GM20000 (cell line): ENCODE results near the gene SDF2.
"Not testable (repeated sequence)": the region's sequence is repeated elsewhere in the genome, so short reads cannot be mapped to it uniquely, and the experiment has no call there.

ENCODE experiments used
- DNase-seq: peaks from one replicate; pipeline ENCODE4 v3.0.0; 2012; ENCODE audit warnings: low spot score
- TF ChIP-seq, protein P1 (sequence below): IDR thresholded peaks from 2 replicates; pipeline ENCODE4 v1.5.1; 2012; ENCODE audit warnings: mild to moderate bottlenecking, control low read depth; ENCODE audit errors: extremely low read depth, missing control alignments

The SDF2 gene

GRCh38 chr17:28613931-28614381, 47.8 kb downstream of the SDF2 start, which contains the start of gene RSKR:
TSS of gene RSKR (minus strand) at chr17:28614185. CDS start at chr17:28614161, 24 bp downstream.
- TF ChIP-seq, protein P1, sequence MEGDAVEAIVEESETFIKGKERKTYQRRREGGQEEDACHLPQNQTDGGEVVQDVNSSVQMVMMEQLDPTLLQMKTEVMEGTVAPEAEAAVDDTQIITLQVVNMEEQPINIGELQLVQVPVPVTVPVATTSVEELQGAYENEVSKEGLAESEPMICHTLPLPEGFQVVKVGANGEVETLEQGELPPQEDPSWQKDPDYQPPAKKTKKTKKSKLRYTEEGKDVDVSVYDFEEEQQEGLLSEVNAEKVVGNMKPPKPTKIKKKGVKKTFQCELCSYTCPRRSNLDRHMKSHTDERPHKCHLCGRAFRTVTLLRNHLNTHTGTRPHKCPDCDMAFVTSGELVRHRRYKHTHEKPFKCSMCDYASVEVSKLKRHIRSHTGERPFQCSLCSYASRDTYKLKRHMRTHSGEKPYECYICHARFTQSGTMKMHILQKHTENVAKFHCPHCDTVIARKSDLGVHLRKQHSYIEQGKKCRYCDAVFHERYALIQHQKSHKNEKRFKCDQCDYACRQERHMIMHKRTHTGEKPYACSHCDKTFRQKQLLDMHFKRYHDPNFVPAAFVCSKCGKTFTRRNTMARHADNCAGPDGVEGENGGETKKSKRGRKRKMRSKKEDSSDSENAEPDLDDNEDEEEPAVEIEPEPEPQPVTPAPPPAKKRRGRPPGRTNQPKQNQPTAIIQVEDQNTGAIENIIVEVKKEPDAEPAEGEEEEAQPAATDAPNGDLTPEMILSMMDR: no peak
- DNase-seq: no peak

DNA sequence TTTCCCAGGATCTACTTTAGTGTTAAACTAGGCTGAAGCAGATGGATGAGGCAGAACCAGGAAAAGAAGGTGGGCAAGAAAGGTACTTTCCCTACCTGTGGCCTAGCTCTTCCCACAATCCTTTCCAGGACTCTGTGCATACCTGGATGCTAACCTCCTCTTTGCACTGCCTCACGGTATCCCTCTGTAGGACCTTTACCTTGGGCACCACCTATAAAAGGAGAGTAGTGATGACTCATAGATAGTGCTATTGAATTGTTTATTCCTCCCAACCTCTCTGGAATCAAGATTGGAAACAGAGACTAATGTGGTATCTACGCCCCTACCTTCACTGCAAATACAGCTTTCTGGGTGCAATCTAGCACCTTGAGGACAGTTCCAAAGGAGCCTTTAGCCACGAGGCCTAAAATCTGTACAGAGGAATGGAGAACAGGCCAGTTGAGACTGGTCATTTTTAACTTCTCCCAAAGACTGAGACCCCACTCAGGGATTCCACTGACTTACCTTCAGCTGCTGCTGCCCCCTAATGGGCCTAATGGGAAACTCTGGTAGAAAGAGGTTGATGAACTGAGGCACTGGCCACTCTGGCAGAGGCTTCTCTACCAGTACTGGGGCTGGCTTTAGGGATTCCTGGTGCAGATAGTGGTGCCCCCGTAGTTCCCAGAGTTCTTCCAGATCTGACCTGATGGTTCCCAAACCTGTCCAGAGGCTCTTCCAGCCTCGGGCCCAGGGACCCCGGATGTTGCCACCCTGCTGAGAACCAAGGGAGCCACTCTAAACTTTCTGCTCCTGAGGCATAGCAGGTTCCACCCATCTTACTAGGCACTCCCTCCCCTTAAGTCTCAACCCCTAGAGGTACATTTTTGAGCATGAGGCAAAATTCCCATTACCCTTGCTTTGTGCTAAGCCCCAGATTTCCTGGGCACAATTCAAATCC, 48.5 kb downstream of the SDF2 start:
- peak; percentile 53 for DNase-seq
- TF ChIP-seq, protein P1: peak; percentile 65

DNA sequence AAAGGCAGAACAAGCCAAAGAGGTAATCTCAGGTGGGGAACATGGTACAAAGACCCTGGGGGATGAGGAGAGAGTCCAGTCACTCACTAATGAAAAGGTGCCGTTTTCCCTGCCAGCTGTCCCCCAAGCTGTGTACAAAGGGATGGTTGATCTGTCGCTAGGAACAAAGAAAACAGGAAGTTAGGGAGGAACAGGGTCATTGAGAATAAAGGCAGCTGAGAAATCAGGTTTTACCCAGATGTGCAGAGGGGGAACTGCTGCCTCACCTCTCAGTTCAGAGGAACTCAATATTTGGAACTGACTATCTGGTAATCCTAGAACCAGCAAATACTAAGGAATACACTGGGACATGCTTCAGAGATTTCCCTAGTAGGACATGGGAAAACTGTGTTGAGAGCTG, 49.2 kb downstream of the SDF2 start:
- TF ChIP-seq, protein P1: no peak
- DNase-seq: no peak

DNA sequence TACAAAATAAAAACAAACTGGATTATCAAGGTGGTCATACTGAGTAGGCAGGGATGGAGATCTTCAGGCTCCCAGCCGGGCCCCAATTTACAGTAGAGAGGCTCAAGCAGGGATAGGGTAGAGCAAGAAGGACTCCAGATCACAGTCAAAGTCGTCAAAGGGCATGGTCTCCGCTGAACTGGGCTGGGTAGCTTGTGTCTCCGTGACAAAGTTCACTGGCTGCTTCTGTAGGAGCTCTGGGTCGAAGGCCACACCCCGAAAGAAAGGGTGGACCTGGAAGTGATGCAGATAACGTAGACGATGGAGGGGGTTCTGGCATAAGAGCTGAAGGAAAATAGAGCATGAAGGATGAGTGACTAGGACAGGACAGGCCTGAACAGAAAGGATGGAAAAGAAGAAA, 51.3 kb downstream of the SDF2 start:
- TF ChIP-seq, protein P1: no peak
- no peak for DNase-seq

GRCh38 chr17:28604031-28604430, 57.7 kb downstream of the SDF2 start:
- not testable (repeated sequence) for DNase-seq

DNA sequence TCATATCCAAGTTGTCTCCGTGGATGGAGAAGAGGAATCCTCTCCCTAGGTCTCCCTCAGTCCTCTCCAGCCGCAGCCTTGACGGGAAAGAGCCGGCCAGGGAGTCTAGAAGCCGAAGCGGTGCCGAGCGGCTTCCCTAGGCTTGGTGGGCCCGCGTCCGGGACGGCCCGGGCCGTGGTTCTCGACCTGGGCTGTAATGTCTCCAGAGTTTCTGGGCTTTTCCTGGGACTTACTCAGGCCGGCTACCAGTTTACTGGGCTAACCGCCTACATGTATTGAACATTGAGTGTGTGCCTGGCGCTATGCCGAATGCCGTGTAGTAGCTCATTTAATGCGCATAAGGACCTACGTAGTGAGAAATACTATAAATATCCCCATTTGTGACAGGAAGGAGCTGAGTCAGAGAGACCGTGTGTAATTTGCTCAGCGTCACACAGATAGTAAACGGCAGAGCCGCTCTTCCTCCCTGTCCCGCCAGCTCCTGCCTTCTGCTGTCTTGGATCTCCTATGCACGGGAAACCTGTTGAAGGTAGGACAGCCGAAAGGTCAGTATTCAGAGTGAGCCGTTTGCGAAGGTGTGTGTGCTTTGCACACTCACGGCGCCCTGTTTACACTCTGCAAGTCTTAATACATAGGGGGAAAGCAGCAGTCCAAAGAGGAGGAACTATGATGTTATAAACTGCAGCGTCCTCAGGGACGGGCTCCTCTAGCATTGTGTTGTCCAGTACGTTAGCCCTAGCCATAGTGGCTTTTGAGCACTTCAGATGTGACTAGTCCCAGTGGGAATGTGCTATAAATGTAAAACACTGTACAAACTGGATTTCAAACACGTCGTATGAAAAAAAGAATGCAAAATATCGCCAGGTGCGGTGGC, 62.2 kb downstream of the SDF2 start:
- peak; percentile 80 for DNase-seq
- TF ChIP-seq, protein P1: no peak

DNA sequence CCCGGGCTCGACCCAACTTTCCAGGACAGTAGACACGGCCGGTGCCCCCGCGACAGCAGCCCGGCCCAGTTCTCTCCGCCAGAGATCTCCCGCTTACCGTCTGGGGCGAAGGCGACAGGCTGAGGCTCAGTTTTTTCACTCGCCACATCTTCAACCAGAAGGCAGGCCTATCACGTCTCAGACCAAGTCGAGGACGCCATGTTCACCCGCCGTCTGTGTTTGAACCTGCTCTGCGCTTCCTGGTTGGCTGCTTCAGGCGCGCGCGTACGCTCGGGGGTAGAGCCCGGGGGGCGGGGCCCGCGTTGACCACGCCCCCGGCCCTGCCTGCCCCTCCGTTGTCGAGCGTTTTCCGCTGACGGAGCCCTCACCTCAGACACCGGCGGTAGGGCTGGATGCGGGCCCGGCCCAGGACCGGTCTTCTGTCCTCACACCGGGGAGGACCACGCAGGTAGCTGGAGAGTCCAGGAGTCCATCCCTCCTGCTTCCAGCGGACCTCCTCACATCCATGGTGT, 62.9 kb downstream of the SDF2 start, which contains the start of gene SPAG5:
TSS of gene SPAG5 (minus strand) at position 227 of the 512 bp plus-strand sequence. CDS start at position 148, 79 bp downstream.
- peak; percentile 98 for DNase-seq
- TF ChIP-seq, protein P1: no peak
